ENCODE measurements around the gene SPAG6.

Gene SPAG6

GRCh38 chr10:22322641-22323160, 22.6 kb upstream of the SPAG6 start:
- no peak for DNase-seq

- no peak for DNase-seq
These were observed 21.6 kb upstream of the SPAG6 start for GRCh38 chr10:22323538-22324305.

- no peak for DNase-seq
These were observed 20.9 kb upstream of the SPAG6 start for GRCh38 chr10:22324413-22324812.

- no peak for DNase-seq
These were observed 20.4 kb upstream of the SPAG6 start for GRCh38 chr10:22324893-22325271.

- DNase-seq = no peak
These were observed 19.8 kb upstream of the SPAG6 start for GRCh38 chr10:22325272-22326144.

GRCh38 chr10:22326145-22326702, 19.1 kb upstream of the SPAG6 start:
- DNase-seq = no peak

GRCh38 chr10:22329150-22329549, 16.1 kb upstream of the SPAG6 start:
- no peak for DNase-seq

GRCh38 chr10:22332116-22332692, 13.1 kb upstream of the SPAG6 start:
- no peak for DNase-seq

- DNase-seq = no peak
These were observed 11.9 kb upstream of the SPAG6 start for GRCh38 chr10:22333167-22333974.

GRCh38 chr10:22333975-22334282, 11.4 kb upstream of the SPAG6 start:
- no peak for DNase-seq

GRCh38 chr10:22334414-22335172, 10.7 kb upstream of the SPAG6 start:
- DNase-seq = no peak

GRCh38 chr10:22335173-22335933, 9.9 kb upstream of the SPAG6 start:
- no peak for DNase-seq

- no peak for DNase-seq
These were observed 7.0 kb upstream of the SPAG6 start for GRCh38 chr10:22338185-22338900.

GRCh38 chr10:22338931-22339330, 6.4 kb upstream of the SPAG6 start:
- no peak for DNase-seq

- DNase-seq = no peak
These were observed 5.5 kb upstream of the SPAG6 start for GRCh38 chr10:22339761-22340328.

- DNase-seq = no peak
These were observed 4.7 kb upstream of the SPAG6 start for GRCh38 chr10:22340329-22341189.

GRCh38 chr10:22341190-22341925, 3.9 kb upstream of the SPAG6 start:
- no peak for DNase-seq

GRCh38 chr10:22341926-22342196, 3.4 kb upstream of the SPAG6 start:
- no peak for DNase-seq

Measured in SIG-M5 (cell line).